Measurements from ENCODE around the gene METTL1.

DNA sequence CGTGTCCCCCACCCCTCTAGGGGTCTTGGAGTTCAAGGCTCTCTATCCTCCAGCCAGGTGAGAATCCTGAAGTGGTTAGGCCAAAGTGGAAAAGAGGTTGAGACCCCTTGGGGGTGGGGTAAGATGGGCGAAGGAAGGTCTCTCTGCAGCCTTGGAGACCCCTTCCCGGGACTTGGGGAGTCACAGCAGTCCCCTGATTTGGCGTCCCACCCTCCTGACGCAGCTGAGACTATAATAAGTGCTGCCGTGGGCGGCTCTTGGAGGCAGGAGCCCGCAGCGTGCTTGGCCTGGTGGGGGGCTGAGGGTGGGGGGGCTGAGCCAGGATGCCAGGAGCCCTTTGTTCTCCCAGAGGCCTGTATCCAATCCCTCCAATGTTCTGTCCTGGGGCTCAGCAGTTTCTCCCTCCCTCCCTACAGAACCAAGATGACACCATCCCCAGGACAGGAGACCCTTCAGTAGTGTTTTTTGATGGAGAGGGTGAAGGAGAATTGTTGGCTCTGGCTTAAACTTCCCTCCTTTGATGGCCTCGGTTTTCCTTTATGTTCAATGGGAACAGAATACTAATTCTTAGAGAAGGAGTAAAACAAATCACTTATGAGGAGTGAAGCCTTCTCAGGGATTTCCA is 31.9 kb downstream of the METTL1 start:
- TF ChIP-seq, protein P1, sequence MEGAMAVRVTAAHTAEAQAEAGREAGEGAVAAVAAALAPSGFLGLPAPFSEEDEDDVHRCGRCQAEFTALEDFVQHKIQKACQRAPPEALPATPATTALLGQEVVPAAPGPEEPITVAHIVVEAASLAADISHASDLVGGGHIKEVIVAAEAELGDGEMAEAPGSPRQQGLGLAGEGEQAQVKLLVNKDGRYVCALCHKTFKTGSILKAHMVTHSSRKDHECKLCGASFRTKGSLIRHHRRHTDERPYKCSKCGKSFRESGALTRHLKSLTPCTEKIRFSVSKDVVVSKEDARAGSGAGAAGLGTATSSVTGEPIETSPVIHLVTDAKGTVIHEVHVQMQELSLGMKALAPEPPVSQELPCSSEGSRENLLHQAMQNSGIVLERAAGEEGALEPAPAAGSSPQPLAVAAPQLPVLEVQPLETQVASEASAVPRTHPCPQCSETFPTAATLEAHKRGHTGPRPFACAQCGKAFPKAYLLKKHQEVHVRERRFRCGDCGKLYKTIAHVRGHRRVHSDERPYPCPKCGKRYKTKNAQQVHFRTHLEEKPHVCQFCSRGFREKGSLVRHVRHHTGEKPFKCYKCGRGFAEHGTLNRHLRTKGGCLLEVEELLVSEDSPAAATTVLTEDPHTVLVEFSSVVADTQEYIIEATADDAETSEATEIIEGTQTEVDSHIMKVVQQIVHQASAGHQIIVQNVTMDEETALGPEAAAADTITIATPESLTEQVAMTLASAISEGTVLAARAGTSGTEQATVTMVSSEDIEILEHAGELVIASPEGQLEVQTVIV (CRISPR knock-in tag; IDR thresholded peaks at IDR 0.05; ENCODE audit: borderline replicate concordance), result no peak
- no peak for TF ChIP-seq POLR2A (conservative IDR thresholded peaks at IDR 0.05)
- TF ChIP-seq, protein P2, sequence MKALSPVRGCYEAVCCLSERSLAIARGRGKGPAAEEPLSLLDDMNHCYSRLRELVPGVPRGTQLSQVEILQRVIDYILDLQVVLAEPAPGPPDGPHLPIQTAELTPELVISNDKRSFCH (CRISPR knock-in tag; IDR thresholded peaks at IDR 0.05), result no peak
- TF ChIP-seq, protein P2 (tag; IDR thresholded peaks at IDR 0.05), result no peak
- TF ChIP-seq HNRNPLL (IDR thresholded peaks at IDR 0.05; ENCODE audit: low read depth, low read length, poor library complexity, severe bottlenecking), result no peak
- TF ChIP-seq, protein P3, sequence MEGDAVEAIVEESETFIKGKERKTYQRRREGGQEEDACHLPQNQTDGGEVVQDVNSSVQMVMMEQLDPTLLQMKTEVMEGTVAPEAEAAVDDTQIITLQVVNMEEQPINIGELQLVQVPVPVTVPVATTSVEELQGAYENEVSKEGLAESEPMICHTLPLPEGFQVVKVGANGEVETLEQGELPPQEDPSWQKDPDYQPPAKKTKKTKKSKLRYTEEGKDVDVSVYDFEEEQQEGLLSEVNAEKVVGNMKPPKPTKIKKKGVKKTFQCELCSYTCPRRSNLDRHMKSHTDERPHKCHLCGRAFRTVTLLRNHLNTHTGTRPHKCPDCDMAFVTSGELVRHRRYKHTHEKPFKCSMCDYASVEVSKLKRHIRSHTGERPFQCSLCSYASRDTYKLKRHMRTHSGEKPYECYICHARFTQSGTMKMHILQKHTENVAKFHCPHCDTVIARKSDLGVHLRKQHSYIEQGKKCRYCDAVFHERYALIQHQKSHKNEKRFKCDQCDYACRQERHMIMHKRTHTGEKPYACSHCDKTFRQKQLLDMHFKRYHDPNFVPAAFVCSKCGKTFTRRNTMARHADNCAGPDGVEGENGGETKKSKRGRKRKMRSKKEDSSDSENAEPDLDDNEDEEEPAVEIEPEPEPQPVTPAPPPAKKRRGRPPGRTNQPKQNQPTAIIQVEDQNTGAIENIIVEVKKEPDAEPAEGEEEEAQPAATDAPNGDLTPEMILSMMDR (IDR thresholded peaks at IDR 0.05 in 2 of 3, conservative IDR thresholded peaks at IDR 0.05 in 1 of 3; ENCODE audit: insufficient read depth in 2 of 3, low read depth in 1 of 3, low read length in 3 of 3), result no peak
- TF ChIP-seq ZNF274 (IDR thresholded peaks at IDR 0.05; ENCODE audit: borderline replicate concordance, low read depth, low read length), result no peak

Measured in K562 (cell line).